ENCODE results near the gene INHBC. TPM values are rescaled to one million over a fixed set of nuclear protein-coding genes. Genes with fewer than 3 reads are reported as not detected.

Gene INHBC
- total RNA-seq, 1 donor from 2014 or later = not detected

Other genes with a start within 250 kb of the INHBC start
- gene NXPH4, start 218.0 kb upstream of the INHBC start, total RNA-seq = 0.05 and 2.5 TPM in 2 replicates
- gene SHMT2, start 205.1 kb upstream of the INHBC start, total RNA-seq = 64.0 and 92.2 TPM in 2 replicates
- gene STAC3, start 183.6 kb upstream of the INHBC start, total RNA-seq = 0.18 and 0.58 TPM in 2 replicates
- gene R3HDM2, start 3.7 kb upstream of the INHBC start, total RNA-seq = 18.6 and 19.7 TPM in 2 replicates
- gene INHBE, start 20.5 kb downstream of the INHBC start, total RNA-seq = not detected in 2 replicates
- gene GLI1, start 25.0 kb downstream of the INHBC start, total RNA-seq = 0.12 and 0.19 TPM in 2 replicates
- gene ARHGAP9, start 45.1 kb downstream of the INHBC start, total RNA-seq = 0.18 and 0.24 TPM in 2 replicates
- 83.9 and 199 TPM in 2 replicates for gene MARS1, start 53.3 kb downstream of the INHBC start, total RNA-seq
- 14.0 and 19.1 TPM in 2 replicates for gene DDIT3, start 85.7 kb downstream of the INHBC start, total RNA-seq
- 28.4 and 31.7 TPM in 2 replicates for gene MBD6, start 88.0 kb downstream of the INHBC start, total RNA-seq
- 227 and 287 TPM in 2 replicates for gene DCTN2, start 112.4 kb downstream of the INHBC start, total RNA-seq
- gene KIF5A, start 115.3 kb downstream of the INHBC start, total RNA-seq = 0.06 and 0.10 TPM in 2 replicates
- gene PIP4K2C, start 156.4 kb downstream of the INHBC start, total RNA-seq = 7.3 and 9.9 TPM in 2 replicates
- gene DTX3, start 170.0 kb downstream of the INHBC start, total RNA-seq = 4.2 and 4.8 TPM in 2 replicates
- gene ARHGEF25, start 176.7 kb downstream of the INHBC start, total RNA-seq = 1.4 and 2.0 TPM in 2 replicates
- gene B4GALNT1, start 198.4 kb downstream of the INHBC start, total RNA-seq = 1.1 and 2.9 TPM in 2 replicates